ENCODE results near the gene LRRC8E. TPM values are rescaled to one million over a fixed set of nuclear protein-coding genes. Genes with fewer than 3 reads are reported as not detected.

LRRC8E gene
- polyA plus RNA-seq, 4 donors = 0.27 to 0.71 (median 0.60) TPM

- Histone ChIP-seq H3K4me1 (ENCODE audit: control insufficient read depth in 3 of 3, insufficient read depth in 2 of 3, low read depth in 1 of 3, low read length in 2 of 3) (peaks cover 0 to 13% (median 0%) of the 10 kb centered on the region in 3 donors), H3K27me3 (ENCODE audit: control insufficient read depth in 3 of 3, insufficient read depth in 3 of 3, low read length in 3 of 3) (no peaks in the 10 kb centered on the region), H3K27ac (ENCODE audit: low read depth in 1 of 3, low read length in 2 of 3) (no peak overlapping the region), H3K4me3 (ENCODE audit: low read depth in 1 of 3, low read length in 3 of 3) (no peak overlapping the region), H3K9me3 (ENCODE audit: control insufficient read depth in 2 of 2, insufficient read depth in 1 of 2, low read depth in 1 of 2, low read length in 1 of 2) (no peaks in the 10 kb centered on the region), H3K36me3 (ENCODE audit: control insufficient read depth in 3 of 3, insufficient read depth in 2 of 3, low read depth in 1 of 3, low read length in 3 of 3) (peaks cover 0 to 9% (median 0%) of the 10 kb centered on the region in 3 donors)
- 82 to 88% (median 88%) methylated on average over 10 of the region's 10 CpGs for WGBS, 3 donors
- DNase-seq (no peak), FAIRE-seq (no peak)
Observed at GRCh38 chr19:7844951-7845350, 43.4 kb upstream of the LRRC8E start.

GRCh38 chr19:7845390-7846154 is 42.7 kb upstream of the LRRC8E start:
- no peak overlapping the region for H3K27ac ChIP-seq (ENCODE audit: low read depth in 1 of 3, low read length in 2 of 3)
- H3K27me3 ChIP-seq (ENCODE audit: control insufficient read depth in 3 of 3, insufficient read depth in 3 of 3, low read length in 3 of 3) = no peaks in the 10 kb centered on the region
- peaks cover 0 to 13% (median 0%) of the 10 kb centered on the region in 3 donors for H3K4me1 ChIP-seq (ENCODE audit: control insufficient read depth in 3 of 3, insufficient read depth in 2 of 3, low read depth in 1 of 3, low read length in 2 of 3)
- FAIRE-seq (no peak), DNase-seq (no peak)
- H3K36me3 ChIP-seq (ENCODE audit: control insufficient read depth in 3 of 3, insufficient read depth in 2 of 3, low read depth in 1 of 3, low read length in 3 of 3) = peaks cover 0 to 9% (median 0%) of the 10 kb centered on the region in 3 donors
- H3K9me3 ChIP-seq (ENCODE audit: control insufficient read depth in 2 of 2, insufficient read depth in 1 of 2, low read depth in 1 of 2, low read length in 1 of 2) = no peaks in the 10 kb centered on the region
- no peak overlapping the region for H3K4me3 ChIP-seq (ENCODE audit: low read depth in 1 of 3, low read length in 3 of 3)
- WGBS, 3 donors = 85 to 92% (median 89%) methylated on average over 20 of the region's 20 CpGs

GRCh38 chr19:7846155-7846646 is 42.1 kb upstream of the LRRC8E start:
- FAIRE-seq = no peak
- Histone ChIP-seq H3K9me3 (ENCODE audit: control insufficient read depth in 2 of 2, insufficient read depth in 1 of 2, low read depth in 1 of 2, low read length in 1 of 2) (no peaks in the 10 kb centered on the region), H3K4me1 (ENCODE audit: control insufficient read depth in 3 of 3, insufficient read depth in 2 of 3, low read depth in 1 of 3, low read length in 2 of 3) (peaks cover 0 to 13% (median 0%) of the 10 kb centered on the region in 3 donors), H3K36me3 (ENCODE audit: control insufficient read depth in 3 of 3, insufficient read depth in 2 of 3, low read depth in 1 of 3, low read length in 3 of 3) (peaks cover 0 to 9% (median 0%) of the 10 kb centered on the region in 3 donors), H3K27me3 (ENCODE audit: control insufficient read depth in 3 of 3, insufficient read depth in 3 of 3, low read length in 3 of 3) (no peaks in the 10 kb centered on the region), H3K27ac (ENCODE audit: low read depth in 1 of 3, low read length in 2 of 3) (no peak overlapping the region), H3K4me3 (ENCODE audit: low read depth in 1 of 3, low read length in 3 of 3) (no peak overlapping the region)
- 89 to 92% (median 92%) methylated on average over 19 of the region's 19 CpGs for WGBS, 3 donors
- no peak for DNase-seq

GRCh38 chr19:7847664-7848063 is 40.6 kb upstream of the LRRC8E start:
- no peak for FAIRE-seq
- Histone ChIP-seq H3K9me3 (ENCODE audit: control insufficient read depth in 2 of 2, insufficient read depth in 1 of 2, low read depth in 1 of 2, low read length in 1 of 2) (no peaks in the 10 kb centered on the region), H3K27ac (ENCODE audit: low read depth in 1 of 3, low read length in 2 of 3) (no peak overlapping the region), H3K36me3 (ENCODE audit: control insufficient read depth in 3 of 3, insufficient read depth in 2 of 3, low read depth in 1 of 3, low read length in 3 of 3) (peaks cover 0 to 9% (median 0%) of the 10 kb centered on the region in 3 donors), H3K27me3 (ENCODE audit: control insufficient read depth in 3 of 3, insufficient read depth in 3 of 3, low read length in 3 of 3) (no peaks in the 10 kb centered on the region), H3K4me3 (ENCODE audit: low read depth in 1 of 3, low read length in 3 of 3) (no peak overlapping the region), H3K4me1 (ENCODE audit: control insufficient read depth in 3 of 3, insufficient read depth in 2 of 3, low read depth in 1 of 3, low read length in 2 of 3) (peaks cover 0 to 13% (median 0%) of the 10 kb centered on the region in 3 donors)
- DNase-seq = no peak
- WGBS, 3 donors = 92 to 94% (median 94%) methylated on average over 23 of the region's 23 CpGs

GRCh38 chr19:7848779-7849457 is 39.4 kb upstream of the LRRC8E start:
- no peak for FAIRE-seq
- Histone ChIP-seq H3K9me3 (ENCODE audit: control insufficient read depth in 2 of 2, insufficient read depth in 1 of 2, low read depth in 1 of 2, low read length in 1 of 2) (no peaks in the 10 kb centered on the region), H3K4me3 (ENCODE audit: low read depth in 1 of 3, low read length in 3 of 3) (no peak overlapping the region), H3K27me3 (ENCODE audit: control insufficient read depth in 3 of 3, insufficient read depth in 3 of 3, low read length in 3 of 3) (no peaks in the 10 kb centered on the region), H3K36me3 (ENCODE audit: control insufficient read depth in 3 of 3, insufficient read depth in 2 of 3, low read depth in 1 of 3, low read length in 3 of 3) (peaks cover 0 to 9% (median 0%) of the 10 kb centered on the region in 3 donors), H3K27ac (ENCODE audit: low read depth in 1 of 3, low read length in 2 of 3) (no peak overlapping the region), H3K4me1 (ENCODE audit: control insufficient read depth in 3 of 3, insufficient read depth in 2 of 3, low read depth in 1 of 3, low read length in 2 of 3) (peaks cover 0 to 16% (median 0%) of the 10 kb centered on the region in 3 donors)
- DNase-seq = no peak
- 92 to 94% (median 92%) methylated on average over 33 to 34 of the region's 34 CpGs for WGBS, 3 donors

- Histone ChIP-seq H3K4me3 (ENCODE audit: low read depth in 1 of 3, low read length in 3 of 3) (no peak overlapping the region), H3K4me1 (ENCODE audit: control insufficient read depth in 3 of 3, insufficient read depth in 2 of 3, low read depth in 1 of 3, low read length in 2 of 3) (peaks cover 0 to 14% (median 0%) of the 10 kb centered on the region in 3 donors), H3K27me3 (ENCODE audit: control insufficient read depth in 3 of 3, insufficient read depth in 3 of 3, low read length in 3 of 3) (no peaks in the 10 kb centered on the region), H3K9me3 (ENCODE audit: control insufficient read depth in 2 of 2, insufficient read depth in 1 of 2, low read depth in 1 of 2, low read length in 1 of 2) (no peaks in the 10 kb centered on the region), H3K36me3 (ENCODE audit: control insufficient read depth in 3 of 3, insufficient read depth in 2 of 3, low read depth in 1 of 3, low read length in 3 of 3) (peaks cover 0 to 9% (median 0%) of the 10 kb centered on the region in 3 donors), H3K27ac (ENCODE audit: low read depth in 1 of 3, low read length in 2 of 3) (no peak overlapping the region)
- DNase-seq = no peak
- no peak for FAIRE-seq
- 90 to 94% (median 91%) methylated on average over 8 to 9 of the region's 9 CpGs for WGBS, 3 donors
Observed at GRCh38 chr19:7849631-7849999, 38.7 kb upstream of the LRRC8E start.

GRCh38 chr19:7850000-7850813 is 38.1 kb upstream of the LRRC8E start:
- DNase-seq (no peak), FAIRE-seq (no peak)

More at GRCh38 chr19:7850000-7850813, 38.1 kb upstream of the LRRC8E start:
- H3K9me3 ChIP-seq (ENCODE audit: control insufficient read depth in 2 of 2, insufficient read depth in 1 of 2, low read depth in 1 of 2, low read length in 1 of 2) = no peaks in the 10 kb centered on the region
- H3K27ac ChIP-seq (ENCODE audit: low read depth in 1 of 3, low read length in 2 of 3) = no peak overlapping the region
- H3K36me3 ChIP-seq (ENCODE audit: control insufficient read depth in 3 of 3, insufficient read depth in 2 of 3, low read depth in 1 of 3, low read length in 3 of 3) = peaks cover 0 to 6% (median 0%) of the 10 kb centered on the region in 3 donors
- 60 to 71% (median 65%) methylated on average over 20 to 25 of the region's 25 CpGs for WGBS, 3 donors
- H3K4me3 ChIP-seq (ENCODE audit: low read depth in 1 of 3, low read length in 3 of 3) = no peak overlapping the region
- peaks cover 0 to 8% (median 0%) of the 10 kb centered on the region in 3 donors for H3K4me1 ChIP-seq (ENCODE audit: control insufficient read depth in 3 of 3, insufficient read depth in 2 of 3, low read depth in 1 of 3, low read length in 2 of 3)
- no peaks in the 10 kb centered on the region for H3K27me3 ChIP-seq (ENCODE audit: control insufficient read depth in 3 of 3, insufficient read depth in 3 of 3, low read length in 3 of 3)
